SH-SY5Y (cell line): ENCODE data around the gene PTPRM.

Experiments
- GATA2 ChIP-seq: IDR thresholded peaks from 2 replicates; pipeline ENCODE4 v1.6.1; 2011; ENCODE audit warnings: mild to moderate bottlenecking, low read depth, low read length
- GATA3 ChIP-seq: IDR thresholded peaks from 2 replicates; pipeline ENCODE4 v1.6.1; 2011; ENCODE audit warnings: low read depth, mild to moderate bottlenecking, low read length, moderate library complexity

DNA sequence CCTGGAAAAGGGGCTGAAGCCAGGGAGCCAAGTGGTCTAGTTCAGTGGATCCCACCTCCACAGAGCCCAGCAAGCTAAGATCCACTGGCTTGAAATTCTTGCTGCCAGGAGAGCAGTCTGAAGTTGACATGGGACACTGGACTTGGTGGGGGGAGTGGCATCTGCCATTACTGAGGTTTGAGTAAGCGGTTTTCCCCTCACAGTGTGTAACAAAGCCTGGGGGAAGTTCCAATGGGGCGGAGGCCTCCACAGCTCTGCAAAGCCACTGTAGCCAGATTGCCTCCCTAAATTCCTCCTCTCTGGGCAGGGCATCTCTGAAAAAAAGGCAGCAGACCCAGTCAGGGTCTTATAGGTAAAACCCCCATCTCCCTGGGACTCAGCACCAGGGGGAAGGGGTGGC, 144.4 kb downstream of the PTPRM start:
- TF ChIP-seq GATA3: no peak
- no peak for TF ChIP-seq GATA2
